SK-N-SH (cell line): ENCODE data around the gene LVRN. TPM values are rescaled to one million over a fixed set of nuclear protein-coding genes. Genes with fewer than 3 reads are reported as not detected.

Experiments
- CTCF ChIA-PET: fragments of 300-600, 350-600 bp; formaldehyde crosslinking; extraction: SDS; loops from one replicate; lab custom pipeline; 2021; lab: Yijun Ruan, JAX
- POLR2A ChIA-PET: fragments of 350-600 bp; sonication (Branson Sonifier 250); formaldehyde crosslinking; extraction: SDS; loops from one replicate; lab custom pipeline; 2020; ENCODE audit warnings: antibody characterized with exemption, inconsistent platforms; lab: Yijun Ruan, JAX
- DNase-seq: peaks from one replicate; pipeline ENCODE4 v3.0.0; 2012
- H2AFZ ChIP-seq: fragments of 200-600 bp; sonication (generic); 2 replicates; pipeline ENCODE4 v1.8.1; 2016; ENCODE audit warnings: antibody characterized with exemption, mild to moderate bottlenecking, low read depth
- H3F3A ChIP-seq: fragments of 200-600 bp; sonication (generic); replicated peaks from 2 replicates; pipeline ENCODE3; 2016; ENCODE audit warnings: antibody characterized with exemption, mild to moderate bottlenecking; ENCODE audit not compliant: insufficient read depth
- H3K27ac ChIP-seq, 2 experiments: fragments of 200-500 bp in 1 of 2; fragments of 200-600 bp in 1 of 2; sonication (Bioruptor generic) in 1 of 2; sonication (generic), shearing (Covaris generic) in 1 of 2; 2 replicates each; pipeline versions ENCODE4 v1.5.1 to v1.6.1; 2014 to 2016; ENCODE audit warnings: low read depth in 2 of 2, inconsistent platforms in 1 of 2, low read length in 1 of 2, mild to moderate bottlenecking in 1 of 2, mixed read lengths in 1 of 2
- H3K27me3 ChIP-seq: fragments of 200-600 bp; sonication (generic), shearing (Covaris generic); 2 replicates; pipeline ENCODE4 v1.6.1; 2016; ENCODE audit warnings: mixed run types; ENCODE audit not compliant: insufficient read depth
- H3K36me3 ChIP-seq, 2 experiments: fragments of 200-500 bp in 1 of 2; fragments of 200-600 bp in 1 of 2; sonication (Bioruptor generic) in 1 of 2; sonication (generic) in 1 of 2; replicated peaks in 1 of 2; 2 replicates each; pipeline versions ENCODE3 to v1.5.1; 2014 to 2016; ENCODE audit warnings: low read length in 1 of 2, mild to moderate bottlenecking in 1 of 2; ENCODE audit not compliant: insufficient read depth in 2 of 2, control insufficient read depth in 1 of 2
- H3K4me1 ChIP-seq, 2 experiments: fragments of 200-500 bp in 1 of 2; fragments of 200-600 bp in 1 of 2; sonication (Bioruptor generic) in 1 of 2; sonication (generic), shearing (Covaris generic) in 1 of 2; 2 replicates each; pipeline versions ENCODE4 v1.5.1 to v1.6.1; 2014 to 2016; ENCODE audit warnings: low read depth in 1 of 2, low read length in 1 of 2, mixed run types in 1 of 2; ENCODE audit not compliant: insufficient read depth in 2 of 2, control insufficient read depth in 1 of 2
- H3K4me2 ChIP-seq: fragments of 200-600 bp; sonication (generic), shearing (Covaris generic); 2 replicates; pipeline ENCODE4 v1.6.1; 2017; ENCODE audit warnings: mixed run types
- H3K4me3 ChIP-seq, 2 experiments: fragments of 200-500 bp in 1 of 2; fragments of 200-600 bp in 1 of 2; sonication (Bioruptor generic) in 1 of 2; sonication (generic), shearing (Covaris generic) in 1 of 2; 2 replicates each; pipeline versions ENCODE4 v1.5.1 to v1.8.1; 2014 to 2016; ENCODE audit warnings: low read depth in 2 of 2, inconsistent platforms in 1 of 2, low read length in 1 of 2, mild to moderate bottlenecking in 1 of 2, mixed read lengths in 1 of 2, moderate library complexity in 1 of 2
- H3K79me2 ChIP-seq: fragments of 200-600 bp; sonication (generic); 2 replicates; pipeline ENCODE4 v1.8.1; 2017; ENCODE audit warnings: mild to moderate bottlenecking; ENCODE audit not compliant: insufficient read depth
- H3K9ac ChIP-seq: fragments of 200-600 bp; sonication (generic); 2 replicates; pipeline ENCODE4 v1.6.1; 2017; ENCODE audit warnings: mixed run types
- H3K9me2 ChIP-seq: fragments of 200-600 bp; sonication (generic); 2 replicates; pipeline ENCODE4 v1.6.1; 2017; ENCODE audit warnings: mixed run types
- H3K9me3 ChIP-seq: fragments of 200-600 bp; sonication (generic); 2 replicates; pipeline ENCODE4 v1.6.1; 2017; ENCODE audit warnings: mixed run types, mild to moderate bottlenecking, moderate library complexity
- H4K20me1 ChIP-seq: fragments of 200-600 bp; sonication (generic); 2 replicates; pipeline ENCODE4 v1.6.1; 2017; ENCODE audit warnings: mild to moderate bottlenecking, mixed run types; ENCODE audit not compliant: insufficient read depth
- EZH2phosphoT487 ChIP-seq: fragments of 200-600 bp; sonication (generic); IDR thresholded peaks from 2 replicates; pipeline ENCODE4 v1.6.1; 2017; ENCODE audit warnings: low read depth, mixed run types, mild to moderate bottlenecking, antibody characterized with exemption, moderate library complexity, borderline replicate concordance
- FOSL2 ChIP-seq: IDR thresholded peaks from 2 replicates; pipeline ENCODE4 v1.4.0; 2012; ENCODE audit warnings: low read depth, mild to moderate bottlenecking, moderate library complexity, borderline replicate concordance
- JUND ChIP-seq: IDR thresholded peaks from 2 replicates; pipeline ENCODE4 v1.4.0; 2012
- POLR2AphosphoS5 ChIP-seq: IDR thresholded peaks from 2 replicates; pipeline ENCODE4 v1.6.1; 2012; ENCODE audit warnings: low read depth, low read length
- RCOR1 ChIP-seq: fragments of 150-350 bp; IDR thresholded peaks from 2 replicates; pipeline ENCODE4 v1.6.1; 2017; ENCODE audit warnings: antibody characterized with exemption, low read length
- RFX5 ChIP-seq: IDR thresholded peaks from 2 replicates; pipeline ENCODE4 v1.6.1; 2012; ENCODE audit warnings: mild to moderate bottlenecking, improper control_type of control experiment, low read length
- TCF12 ChIP-seq: IDR thresholded peaks from 2 replicates; pipeline ENCODE4 v1.4.0; 2012
- TEAD4 ChIP-seq: IDR thresholded peaks from 2 replicates; pipeline ENCODE4 v1.4.0; 2012; ENCODE audit warnings: mild to moderate bottlenecking, borderline replicate concordance; ENCODE audit not compliant: insufficient read depth
- YY1 ChIP-seq: IDR thresholded peaks from 2 replicates; pipeline ENCODE4 v1.4.0; 2012; ENCODE audit warnings: low read depth, mild to moderate bottlenecking
- WGBS: methylation state at CpG from one replicate; pipeline ENCODE4 v1.1.6; 2017; ENCODE audit warnings: low lambda C conversion rate; 5-methylcytosine and 5-hydroxymethylcytosine counted together
- polyA plus RNA-seq, 3 experiments: library from polyadenylated mRNA; depleted of rRNA; stranded (reverse); fragments of >200 nt; gene quantifications; 2 replicates each; pipeline ENCODE4 v1.2.3, GENCODE V29; 2012
- TF ChIP-seq, protein P1 (sequence below): IDR thresholded peaks from 2 replicates; pipeline ENCODE4 v1.4.0; 2012; ENCODE audit warnings: low read depth, borderline replicate concordance
- TF ChIP-seq, protein P2 (sequence below): fragments of 150-350 bp; IDR thresholded peaks from 2 replicates; pipeline ENCODE4 v1.6.1; 2017; ENCODE audit warnings: antibody characterized with exemption, low read length, low read depth, borderline replicate concordance

The LVRN gene
- polyA plus RNA-seq, 1 of the 3 experiments (the other 2 are of a cell fraction), result 0.10 TPM

DNA sequence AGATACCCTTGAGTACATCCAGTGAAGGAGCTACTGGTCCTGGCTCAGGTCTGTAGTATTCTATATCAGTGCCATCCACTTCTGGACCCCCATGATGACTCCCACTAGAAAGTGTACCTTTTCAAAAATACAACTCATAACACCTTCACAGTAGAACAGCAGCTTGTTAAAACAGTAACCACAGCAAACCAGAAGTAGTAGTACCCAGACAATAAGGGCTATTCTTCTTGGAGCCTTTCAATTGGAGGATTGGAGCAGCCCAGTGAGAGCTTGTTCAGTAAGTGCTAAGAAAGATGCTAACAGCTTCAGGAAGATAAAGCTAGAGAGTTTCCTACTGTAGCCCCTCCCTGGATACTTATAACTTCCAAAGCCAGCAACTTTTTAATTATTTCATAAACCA lies 80.1 kb downstream of the LVRN start:
- CTCF ChIA-PET, result interaction anchor here (1.0 kb wide), 1 partner anchor 25 kb away, joined by 3 read pairs; no protein-coding TSS in a partner anchor

DNA sequence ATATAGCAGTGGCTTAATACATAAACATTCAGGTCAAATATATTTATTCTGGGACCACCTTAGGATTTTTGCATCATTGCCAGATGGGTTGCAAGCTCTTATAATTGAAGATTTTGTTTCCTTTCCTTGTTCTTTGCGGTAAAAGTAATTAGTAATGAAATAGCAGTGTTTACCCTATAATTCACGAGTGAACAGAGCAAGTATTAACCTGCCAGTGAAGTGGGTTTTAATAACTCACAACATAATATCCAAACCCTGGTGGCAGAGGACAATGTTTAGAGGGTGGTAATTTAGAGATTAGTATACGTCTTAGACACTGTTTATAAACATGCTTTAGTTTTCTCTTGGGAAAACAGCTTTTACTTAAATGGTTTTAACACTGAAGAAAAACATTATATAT lies 81.8 kb downstream of the LVRN start:
- no peaks in the 10 kb centered on the region for H3K27me3 ChIP-seq
- H3K9ac ChIP-seq, result no peak overlapping the region
- H3K27ac ChIP-seq, result no peak overlapping the region
- no peak overlapping the region for H3K4me3 ChIP-seq
- no peak overlapping the region for H2AFZ ChIP-seq
- no peaks in the 10 kb centered on the region for H3K79me2 ChIP-seq
- no peak for DNase-seq
- H3K36me3 ChIP-seq, result no peaks in the 10 kb centered on the region
- H3K9me3 ChIP-seq, result no peaks in the 10 kb centered on the region
- TF ChIP-seq POLR2AphosphoS5 (no peak), RCOR1 (no peak), YY1 (no peak), EZH2phosphoT487 (no peak), TEAD4 (no peak), TCF12 (no peak), RFX5 (no peak)
- TF ChIP-seq, protein P1, sequence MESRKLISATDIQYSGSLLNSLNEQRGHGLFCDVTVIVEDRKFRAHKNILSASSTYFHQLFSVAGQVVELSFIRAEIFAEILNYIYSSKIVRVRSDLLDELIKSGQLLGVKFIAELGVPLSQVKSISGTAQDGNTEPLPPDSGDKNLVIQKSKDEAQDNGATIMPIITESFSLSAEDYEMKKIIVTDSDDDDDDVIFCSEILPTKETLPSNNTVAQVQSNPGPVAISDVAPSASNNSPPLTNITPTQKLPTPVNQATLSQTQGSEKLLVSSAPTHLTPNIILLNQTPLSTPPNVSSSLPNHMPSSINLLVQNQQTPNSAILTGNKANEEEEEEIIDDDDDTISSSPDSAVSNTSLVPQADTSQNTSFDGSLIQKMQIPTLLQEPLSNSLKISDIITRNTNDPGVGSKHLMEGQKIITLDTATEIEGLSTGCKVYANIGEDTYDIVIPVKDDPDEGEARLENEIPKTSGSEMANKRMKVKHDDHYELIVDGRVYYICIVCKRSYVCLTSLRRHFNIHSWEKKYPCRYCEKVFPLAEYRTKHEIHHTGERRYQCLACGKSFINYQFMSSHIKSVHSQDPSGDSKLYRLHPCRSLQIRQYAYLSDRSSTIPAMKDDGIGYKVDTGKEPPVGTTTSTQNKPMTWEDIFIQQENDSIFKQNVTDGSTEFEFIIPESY, result no peak
- TF ChIP-seq, all 33 proteins: peak for 0
- Histone ChIP-seq H3K4me1 (no peaks in the 10 kb centered on the region), H4K20me1 (no peaks in the 10 kb centered on the region), H3F3A (no peaks in the 10 kb centered on the region), H3K9me2 (no peaks in the 10 kb centered on the region), H3K4me2 (no peak overlapping the region)
- POLR2A ChIA-PET, result no interaction called here
- 61% methylated on average over 3 of the region's 3 CpGs for WGBS
- CTCF ChIA-PET, result no interaction called here

More for the DNA sequence above, 80.1 kb downstream of the LVRN start:
- Histone ChIP-seq H3K36me3 (no peaks in the 10 kb centered on the region), H3K9me3 (no peaks in the 10 kb centered on the region), H3K79me2 (no peaks in the 10 kb centered on the region), H3K27me3 (no peaks in the 10 kb centered on the region; the same call in 1 of the 2 replicates), H3F3A (no peaks in the 10 kb centered on the region), H3K4me3 (no peak overlapping the region), H3K4me1 (no peaks in the 10 kb centered on the region), H3K9me2 (no peaks in the 10 kb centered on the region), H3K27ac (no peak overlapping the region), H2AFZ (no peak overlapping the region), H3K9ac (no peak overlapping the region), H3K4me2 (no peak overlapping the region), H4K20me1 (no peaks in the 10 kb centered on the region)
- TF ChIP-seq FOSL2, result no peak
- POLR2A ChIA-PET, result no interaction called here
- DNase-seq, result no peak

GRCh38 chr5:116045821-116046220 lies 83.5 kb downstream of the LVRN start:
- no peaks in the 10 kb centered on the region for H3K27me3 ChIP-seq
- no peak overlapping the region for H3K4me2 ChIP-seq
- no peak overlapping the region for H3K27ac ChIP-seq
- POLR2A ChIA-PET, result no interaction called here
- CTCF ChIA-PET, result interaction anchor here (1.1 kb wide), 1 partner anchor 22 kb away, joined by 3 read pairs; no protein-coding TSS in a partner anchor
- H3K9ac ChIP-seq, result no peak overlapping the region
- DNase-seq, result no peak
- no peaks in the 10 kb centered on the region for H3K79me2 ChIP-seq
- H3K4me3 ChIP-seq, result no peak overlapping the region
- H3K36me3 ChIP-seq, result no peaks in the 10 kb centered on the region
- no peaks in the 10 kb centered on the region for H3K9me2 ChIP-seq
- 26% methylated on average over 2 of the region's 2 CpGs for WGBS
- H3K4me1 ChIP-seq, result no peaks in the 10 kb centered on the region
- no peaks in the 10 kb centered on the region for H4K20me1 ChIP-seq
- H2AFZ ChIP-seq, result no peak overlapping the region
- TF ChIP-seq RFX5 (no peak), JUND (no peak), FOSL2 (no peak)
- TF ChIP-seq, protein P2, sequence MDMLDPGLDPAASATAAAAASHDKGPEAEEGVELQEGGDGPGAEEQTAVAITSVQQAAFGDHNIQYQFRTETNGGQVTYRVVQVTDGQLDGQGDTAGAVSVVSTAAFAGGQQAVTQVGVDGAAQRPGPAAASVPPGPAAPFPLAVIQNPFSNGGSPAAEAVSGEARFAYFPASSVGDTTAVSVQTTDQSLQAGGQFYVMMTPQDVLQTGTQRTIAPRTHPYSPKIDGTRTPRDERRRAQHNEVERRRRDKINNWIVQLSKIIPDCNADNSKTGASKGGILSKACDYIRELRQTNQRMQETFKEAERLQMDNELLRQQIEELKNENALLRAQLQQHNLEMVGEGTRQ, result no peak
- H3F3A ChIP-seq, result no peaks in the 10 kb centered on the region
- H3K9me3 ChIP-seq, result no peaks in the 10 kb centered on the region
